HuH-7.5 (cell line): Measurements from ENCODE around the gene HSPA12A.

Experiments
- DNase-seq: peaks from one replicate; pipeline ENCODE4 v3.0.0; 2011; ENCODE audit warnings: low spot score

Gene HSPA12A

DNA sequence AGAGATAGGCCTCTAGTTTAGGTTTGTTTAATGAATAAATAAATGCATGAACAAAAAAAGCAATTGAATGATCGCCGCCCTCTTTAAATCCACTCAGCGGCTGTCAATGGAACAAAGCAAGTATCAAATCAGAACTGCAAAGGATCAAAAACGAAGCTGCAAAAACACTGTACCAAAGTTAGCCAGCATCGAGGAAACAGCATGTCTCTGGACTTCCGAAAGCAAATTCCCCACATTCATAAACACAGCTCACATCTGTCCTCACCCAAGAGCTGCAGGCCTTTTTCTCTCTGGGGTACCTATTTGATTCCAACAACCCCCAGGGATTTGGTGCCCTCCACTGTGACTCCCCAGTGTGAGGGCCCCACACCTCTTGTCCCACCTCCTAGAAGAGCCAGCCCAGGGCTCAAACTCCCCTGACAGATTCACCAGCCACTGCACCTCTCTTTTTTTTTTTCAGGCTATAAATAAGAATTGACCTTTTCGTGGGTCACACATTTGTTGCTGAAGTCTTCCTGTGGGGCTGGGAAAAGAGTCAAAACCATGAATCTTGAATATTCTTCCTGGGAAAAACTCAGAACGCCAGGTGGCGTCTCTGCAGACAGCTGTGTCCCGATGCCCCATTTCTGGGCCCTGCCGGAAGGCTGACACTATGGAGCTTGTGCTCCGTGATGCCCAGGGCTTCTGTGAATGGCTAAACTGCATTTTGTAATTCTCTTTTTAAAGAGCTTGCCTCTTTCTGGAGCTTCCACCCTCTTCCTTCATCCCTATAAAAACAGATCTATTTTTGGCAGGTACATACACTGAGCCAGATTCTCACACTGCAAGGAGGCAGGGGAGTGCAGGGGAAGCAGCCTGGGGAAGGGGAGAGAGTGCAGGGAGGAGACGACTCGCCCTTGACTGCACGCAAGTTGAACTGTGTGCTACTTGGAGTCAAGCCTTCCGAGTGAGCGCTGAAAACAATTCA, 51.7 kb downstream of the HSPA12A start:
- peak; percentile 29 for DNase-seq

DNA sequence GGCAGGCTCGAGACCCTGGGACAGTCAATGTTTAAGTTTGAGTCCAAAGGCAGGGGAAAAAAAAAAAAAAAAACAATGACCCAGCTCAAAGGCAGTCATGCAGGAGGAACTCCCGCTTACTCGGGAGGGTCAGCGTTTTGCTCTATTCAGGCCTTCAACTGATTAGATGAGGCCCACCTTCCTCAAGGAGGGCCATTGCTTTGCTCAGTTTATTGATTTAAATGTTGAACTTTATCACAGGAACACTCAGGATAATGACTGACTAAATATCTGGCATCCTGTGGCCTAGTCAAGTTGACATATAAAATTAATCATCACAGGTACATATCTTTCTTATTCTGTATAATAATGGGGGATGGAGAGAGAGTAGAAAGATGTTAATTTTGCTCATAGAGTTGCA, 52.6 kb downstream of the HSPA12A start:
- no peak for DNase-seq

DNA sequence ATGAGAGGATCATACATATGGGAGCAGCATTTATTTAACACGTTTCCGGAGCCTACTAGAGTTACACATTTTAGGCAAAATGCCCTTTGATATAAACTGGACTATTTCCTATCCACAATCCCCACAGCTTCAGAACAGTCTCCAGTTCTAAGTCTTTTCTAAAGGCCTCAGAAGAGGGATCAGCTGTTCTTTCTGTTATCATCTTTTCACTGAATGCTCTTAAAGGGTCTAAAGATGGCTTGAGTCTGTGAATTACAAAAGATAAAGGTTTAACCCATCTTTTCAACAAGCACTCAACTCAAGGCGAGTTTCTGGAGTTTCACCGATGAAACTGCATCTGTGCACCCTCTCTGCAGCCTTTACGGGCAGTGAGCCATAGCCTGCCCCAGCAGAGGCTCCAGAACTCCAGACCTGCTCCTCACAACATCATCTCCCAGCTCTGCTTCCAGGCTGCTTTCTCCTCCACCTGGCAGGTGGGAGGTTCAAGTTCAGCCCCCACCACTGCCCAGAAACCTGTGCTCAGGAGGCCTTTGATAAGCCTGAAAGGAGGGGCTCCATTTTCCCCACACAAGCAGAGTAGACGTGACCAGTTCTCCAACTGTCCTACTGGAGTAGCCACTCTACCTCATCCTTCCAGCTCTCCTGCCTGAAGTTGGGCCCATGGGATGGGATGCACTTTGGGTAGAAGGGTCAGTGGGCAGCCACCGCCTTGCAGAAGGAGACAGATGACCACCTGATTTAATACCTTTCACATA, 53.4 kb downstream of the HSPA12A start:
- no peak for DNase-seq

DNA sequence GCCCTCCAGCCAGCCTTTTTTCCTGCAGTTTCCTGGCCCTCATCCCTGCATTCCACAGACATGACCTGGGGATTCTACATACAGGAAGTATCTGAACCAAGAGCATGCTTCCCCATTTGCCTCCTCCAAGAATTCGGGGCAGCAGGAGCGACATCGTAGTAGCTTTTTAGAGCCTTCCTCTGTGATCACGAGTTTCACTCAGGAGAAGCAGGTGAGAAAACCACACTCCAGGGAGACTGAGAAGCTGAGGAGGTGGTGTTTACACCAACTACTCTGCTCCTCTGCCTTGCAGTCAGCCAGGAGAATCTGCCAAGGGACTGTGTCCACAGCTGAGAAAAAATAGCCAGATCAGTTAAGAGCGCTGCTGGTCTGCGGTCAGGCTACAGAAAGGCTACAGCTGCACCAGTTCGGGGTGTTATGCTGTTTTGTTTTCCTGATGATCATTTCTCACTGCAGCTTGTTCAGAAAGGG, 54.1 kb downstream of the HSPA12A start:
- no peak for DNase-seq

DNA sequence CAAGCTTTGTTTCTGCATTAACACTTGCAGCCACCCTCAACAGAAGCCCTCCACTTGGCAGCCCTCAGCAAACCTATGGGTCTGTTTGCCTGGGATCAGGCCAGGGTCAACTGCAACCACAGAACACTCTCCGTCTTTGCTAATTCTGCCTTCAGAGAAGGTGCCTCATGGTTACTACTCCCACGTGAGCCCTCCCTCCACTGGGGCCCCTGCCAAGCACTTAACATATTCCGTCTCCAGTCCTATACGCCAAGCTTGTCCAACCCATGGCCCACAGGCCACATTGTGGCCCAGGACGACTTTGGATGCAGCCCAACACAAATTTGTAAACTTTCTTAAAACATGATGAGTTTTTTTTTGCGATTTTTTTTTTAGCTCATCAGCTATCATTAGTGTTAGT, 54.7 kb downstream of the HSPA12A start:
- DNase-seq = no peak

DNA sequence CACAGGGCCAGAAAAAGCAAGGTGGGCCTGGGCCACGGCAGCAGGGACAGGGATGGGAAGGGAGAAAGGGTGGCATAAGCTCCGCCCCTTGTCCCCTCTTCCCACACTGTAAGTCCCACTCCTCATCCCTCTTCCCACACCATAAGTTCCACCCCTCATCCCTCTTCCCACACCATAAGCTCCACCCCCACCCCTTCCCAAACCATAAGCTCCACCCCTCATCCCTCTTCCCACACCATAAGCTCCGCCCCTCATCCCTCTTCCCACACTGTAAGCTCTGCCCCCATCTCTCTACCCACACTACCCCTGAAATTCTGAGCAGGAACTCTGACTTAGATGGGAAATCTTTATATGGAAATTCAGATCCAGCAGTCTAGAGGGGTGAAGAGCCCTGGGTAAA, 55.7 kb downstream of the HSPA12A start:
- DNase-seq = no peak

DNA sequence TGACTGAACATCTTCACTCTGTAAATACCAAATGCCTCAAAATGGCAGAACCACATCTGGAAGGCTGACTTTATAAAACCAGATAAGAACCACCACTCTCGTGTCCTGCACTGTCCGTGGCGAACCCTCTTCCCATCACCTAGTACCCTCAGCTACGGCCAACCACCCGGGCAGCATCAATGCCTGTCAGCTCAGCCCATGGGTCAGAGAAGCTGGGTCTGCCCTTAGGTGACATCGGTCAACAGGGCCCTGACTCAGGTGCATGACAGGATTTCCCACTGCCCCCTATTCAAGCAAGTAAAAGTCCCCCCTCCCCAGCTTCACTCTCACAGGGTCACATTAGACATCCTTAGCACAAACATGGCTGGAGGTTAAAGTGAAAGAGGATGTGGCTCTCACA, 56.6 kb downstream of the HSPA12A start:
- no peak for DNase-seq

DNA sequence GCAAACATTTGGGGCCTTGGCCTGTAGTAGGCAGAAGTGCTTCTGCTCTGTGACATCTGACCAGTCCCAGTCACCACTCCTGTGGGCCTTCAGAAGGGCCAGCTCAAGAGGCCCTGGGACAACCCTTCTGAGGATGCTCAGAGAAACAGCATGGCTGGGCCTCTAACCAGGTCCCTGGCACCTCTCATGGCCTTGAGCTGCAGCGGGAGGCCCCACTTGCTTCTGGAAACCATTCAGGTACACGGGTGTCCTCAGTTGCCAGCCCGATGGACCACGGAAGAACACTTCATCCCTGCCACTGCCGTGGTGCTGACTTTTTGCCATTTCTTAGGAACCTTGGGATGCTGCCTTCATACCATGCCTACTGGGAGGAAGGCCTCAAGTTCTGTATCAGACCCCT, 57.6 kb downstream of the HSPA12A start:
- DNase-seq = no peak

DNA sequence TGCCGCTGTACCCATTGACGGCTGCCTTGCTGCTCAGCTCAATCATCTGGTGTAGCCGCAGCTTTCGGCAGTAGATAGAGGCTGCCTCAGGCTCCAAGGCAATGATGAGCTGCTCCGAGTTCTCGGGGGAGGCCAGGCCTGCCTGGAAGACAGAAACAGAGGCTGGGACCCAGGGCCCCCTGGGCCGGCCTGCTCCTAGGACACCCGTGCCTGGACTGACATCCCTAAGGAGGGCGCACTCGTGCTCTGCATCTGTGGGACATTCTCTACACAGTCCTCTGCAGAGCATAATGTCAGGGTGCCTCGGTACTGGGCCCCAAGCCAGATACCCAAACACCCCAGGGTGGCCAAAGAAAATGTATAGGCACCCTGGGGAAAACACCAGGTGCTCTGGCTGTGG, 58.5 kb downstream of the HSPA12A start:
- DNase-seq = no peak

DNA sequence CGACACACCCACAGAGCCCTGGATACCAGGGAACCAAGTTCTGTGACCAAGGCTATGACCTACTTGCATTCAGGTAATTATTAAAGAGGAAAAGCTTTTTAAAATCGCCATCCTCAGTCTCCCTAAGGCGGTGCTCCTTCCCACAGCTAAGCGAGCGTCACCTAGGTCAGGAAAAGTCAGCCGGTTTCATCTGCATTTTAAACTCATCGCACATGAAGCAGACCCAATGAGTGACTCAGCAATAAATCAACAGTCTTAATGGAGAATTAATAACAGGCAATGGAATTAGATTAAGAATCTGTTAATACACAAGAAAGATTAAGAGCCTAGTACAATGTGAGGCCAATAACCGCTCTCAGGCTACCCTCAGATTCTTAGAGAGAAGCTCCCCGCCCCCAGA, 59.2 kb downstream of the HSPA12A start:
- no peak for DNase-seq

DNA sequence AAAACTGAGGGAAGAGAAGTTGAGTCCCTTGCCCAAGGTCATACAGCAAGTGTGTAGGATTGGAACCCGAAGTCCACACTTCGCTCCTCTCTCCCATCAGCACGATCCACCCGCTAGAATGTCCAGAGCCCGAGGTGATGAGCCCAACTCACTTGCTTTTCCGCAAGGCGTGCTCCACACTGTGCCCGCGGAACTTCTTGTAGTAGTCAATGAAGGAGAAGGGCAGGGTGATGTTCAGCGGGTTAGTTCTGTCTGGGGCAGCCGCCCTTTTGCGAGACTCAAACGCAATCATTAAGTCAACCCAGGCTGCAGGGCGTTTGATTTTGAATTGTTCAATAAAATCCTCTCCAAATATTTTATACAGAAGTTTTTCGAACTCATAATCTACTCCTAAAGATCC, 63.0 kb downstream of the HSPA12A start:
- no peak for DNase-seq

DNA sequence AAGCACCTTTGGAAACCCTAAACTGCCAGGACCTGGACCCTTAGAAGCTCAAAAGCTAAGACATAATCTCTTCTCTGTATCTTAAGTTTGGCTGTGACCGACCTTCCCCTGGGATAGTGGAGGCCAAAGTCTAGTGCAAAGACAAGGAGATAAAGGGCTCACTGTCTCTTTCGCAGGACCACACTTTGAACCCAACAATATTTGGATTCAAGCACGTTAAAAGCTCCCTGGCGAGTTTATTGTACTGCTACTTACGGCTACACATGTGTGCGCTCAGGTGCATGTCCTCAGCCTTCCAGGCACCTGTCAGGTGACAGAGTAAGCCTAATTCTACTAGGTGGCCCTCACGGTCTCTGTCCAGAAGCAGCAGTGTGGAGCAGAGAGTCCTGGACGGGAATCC, 65.7 kb downstream of the HSPA12A start:
- no peak for DNase-seq

DNA sequence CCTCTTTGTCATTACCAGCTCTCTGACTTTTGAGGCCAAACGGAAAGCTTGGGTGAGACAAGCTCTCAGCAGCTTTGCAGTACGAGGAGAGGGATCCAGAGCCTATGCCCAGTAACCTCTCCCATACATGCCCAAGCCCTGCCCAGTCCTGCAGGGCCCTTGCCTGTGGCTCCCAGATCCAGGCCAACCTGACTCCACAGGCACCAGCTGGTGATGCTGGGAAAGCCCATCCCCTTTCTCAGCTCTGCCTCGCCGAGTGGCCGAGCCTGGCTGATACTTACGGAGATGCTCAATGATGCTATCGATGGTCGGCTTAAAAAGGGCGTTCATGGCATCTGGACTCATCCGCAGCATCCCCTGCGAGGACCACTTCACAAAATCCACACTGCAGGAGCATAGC, 66.2 kb downstream of the HSPA12A start:
- DNase-seq = no peak

DNA sequence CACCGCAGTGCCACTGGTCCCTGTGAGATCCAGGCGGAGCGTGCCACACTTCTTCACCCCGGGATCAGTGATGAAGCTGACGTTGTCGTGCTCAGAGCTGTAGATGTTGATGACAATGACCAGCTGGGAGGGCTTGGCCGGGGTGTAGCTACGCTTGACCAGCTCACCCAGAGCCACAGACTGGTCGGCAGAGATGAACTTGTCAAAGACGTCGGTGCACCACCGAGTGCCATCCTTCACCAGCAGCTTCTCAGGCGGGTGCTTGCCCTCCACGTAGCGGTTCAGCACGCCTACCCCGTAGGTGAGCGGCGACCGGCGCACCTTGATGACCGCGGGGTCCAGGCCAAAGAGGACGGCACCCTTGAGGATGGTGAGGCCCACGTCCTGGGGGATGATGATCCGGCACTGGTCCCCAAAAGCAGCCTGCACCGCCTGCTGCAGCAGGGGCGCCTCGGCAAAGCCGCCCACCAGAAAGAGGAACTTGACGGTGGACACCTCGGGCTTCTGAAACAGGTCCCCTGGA, 67.4 kb downstream of the HSPA12A start:
- no peak for DNase-seq

DNA sequence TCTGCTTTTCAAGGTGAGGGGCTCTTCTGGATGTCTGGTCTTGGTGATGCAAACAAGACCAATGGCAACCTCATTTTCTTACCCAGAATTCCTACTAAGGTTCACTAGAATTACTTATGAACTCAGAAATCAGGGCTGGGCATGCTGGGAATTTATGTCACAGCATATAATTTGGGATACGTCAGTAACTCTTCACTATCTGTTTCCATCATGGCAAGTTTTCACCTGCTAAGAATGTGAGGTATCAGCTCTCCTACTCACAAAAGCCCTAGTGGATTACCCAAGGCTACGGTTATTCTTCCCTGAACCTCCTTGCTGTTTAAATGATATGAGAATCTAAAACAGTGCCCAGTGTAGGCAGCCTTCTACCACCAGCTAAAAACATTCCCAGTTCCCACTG, 68.5 kb downstream of the HSPA12A start:
- DNase-seq = no peak

DNA sequence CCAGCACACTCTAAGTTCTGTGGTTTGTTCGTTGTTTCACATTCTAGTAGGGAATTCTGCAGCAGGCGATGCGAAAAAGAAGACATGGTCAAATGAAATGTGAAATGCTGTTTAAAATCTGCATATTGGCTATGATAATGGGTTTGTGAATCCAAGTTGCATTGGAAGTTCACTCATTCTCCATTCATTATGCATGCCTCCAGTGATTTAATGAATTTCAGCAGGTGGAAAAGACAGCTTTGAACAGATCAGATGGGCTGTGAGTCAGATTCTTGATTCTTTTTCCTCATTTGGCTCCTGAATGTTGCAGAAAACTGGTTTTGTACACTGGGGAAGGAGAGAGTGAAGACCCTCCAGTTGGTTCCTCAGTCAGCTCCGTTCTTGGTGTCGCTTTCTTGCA, 69.5 kb downstream of the HSPA12A start:
- no peak for DNase-seq

DNA sequence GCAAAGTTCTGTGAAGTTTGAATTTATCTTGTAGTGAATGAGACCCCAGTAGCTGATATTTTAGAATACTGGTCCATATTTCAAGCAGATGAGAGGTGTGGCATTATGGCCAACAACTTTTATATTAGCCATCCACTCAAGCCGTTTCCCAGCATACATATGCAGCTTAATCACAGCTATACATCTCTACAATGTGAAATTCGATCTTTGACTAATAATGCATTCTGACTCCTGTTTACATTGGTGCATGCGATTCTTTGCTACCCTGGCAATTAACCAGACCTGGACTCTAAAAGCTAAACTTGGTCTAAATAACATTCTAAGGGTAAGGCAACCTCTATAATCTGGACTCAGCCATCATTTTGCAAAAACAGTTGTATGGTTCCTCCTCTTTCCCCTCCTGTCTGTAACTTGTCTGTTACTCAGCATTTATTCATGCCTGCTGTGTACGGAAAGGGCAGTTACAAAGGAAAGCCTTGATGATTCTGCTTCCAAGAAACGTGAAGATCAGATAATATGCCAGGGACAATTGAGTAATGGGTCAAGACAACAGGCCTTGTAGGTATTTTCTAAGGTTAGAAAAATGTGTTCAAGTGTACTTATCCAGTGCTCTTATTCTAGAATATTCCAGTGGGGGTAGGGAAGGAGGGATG, 71.0 kb downstream of the HSPA12A start:
- no peak for DNase-seq

DNA sequence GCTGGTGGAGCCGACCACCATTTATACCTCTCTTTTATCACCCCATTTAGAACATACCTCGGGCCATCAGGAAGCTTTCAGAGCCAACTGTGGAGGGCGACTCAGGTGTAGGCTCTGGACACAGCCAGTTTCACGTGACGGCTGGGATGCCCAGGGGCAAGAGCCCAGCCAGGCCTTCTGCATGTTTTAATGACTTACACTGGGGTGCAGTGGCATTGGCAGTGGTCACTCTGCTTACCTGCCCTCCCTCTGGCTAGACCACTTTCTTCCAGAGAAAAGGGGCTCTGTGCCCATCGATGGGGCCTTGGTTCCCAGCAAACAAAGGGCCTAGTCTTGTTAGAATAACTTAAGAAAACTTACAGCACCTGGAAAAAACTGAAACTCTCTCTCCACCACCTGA, 71.7 kb downstream of the HSPA12A start:
- no peak for DNase-seq

DNA sequence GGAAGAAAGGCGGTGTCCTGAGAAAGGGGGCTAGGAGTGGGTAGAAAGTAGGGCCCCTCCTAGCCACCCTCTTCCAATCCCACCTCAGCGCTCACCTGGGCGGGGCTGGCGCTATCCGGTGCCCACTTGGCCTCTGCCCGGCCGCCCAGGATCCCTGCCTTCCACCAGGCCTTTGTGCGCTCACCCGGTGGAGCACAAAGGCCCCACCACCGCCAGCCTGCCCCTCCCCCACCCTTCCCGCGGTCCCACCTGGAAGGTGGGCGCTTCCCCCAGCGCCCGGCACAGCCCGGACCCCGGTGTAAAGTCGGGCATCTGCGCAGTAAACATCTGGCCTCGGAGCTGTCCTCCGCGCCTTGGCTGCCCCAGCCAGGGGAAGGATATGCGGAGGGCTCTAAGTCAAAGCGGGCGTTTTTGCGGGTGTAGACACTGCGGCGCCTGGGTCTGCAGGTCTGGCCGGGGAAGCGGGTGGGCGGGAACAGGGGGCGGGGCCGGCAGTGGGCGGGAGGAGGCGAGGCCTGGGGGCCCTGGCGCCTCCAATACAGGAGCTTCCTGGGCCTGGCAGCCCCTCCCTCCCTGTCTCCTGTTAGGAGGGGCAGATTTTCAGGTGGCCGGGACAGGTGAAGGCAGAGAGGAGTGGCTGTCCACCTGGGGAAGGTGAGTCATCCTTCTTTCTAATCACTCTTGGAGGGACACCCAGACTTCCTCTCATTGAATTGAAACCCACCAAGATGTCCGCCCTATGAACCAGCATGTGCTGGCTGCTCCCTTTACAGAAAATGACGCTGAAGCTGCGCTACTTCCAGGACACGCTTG, 72.3 kb downstream of the HSPA12A start:
- no peak for DNase-seq

DNA sequence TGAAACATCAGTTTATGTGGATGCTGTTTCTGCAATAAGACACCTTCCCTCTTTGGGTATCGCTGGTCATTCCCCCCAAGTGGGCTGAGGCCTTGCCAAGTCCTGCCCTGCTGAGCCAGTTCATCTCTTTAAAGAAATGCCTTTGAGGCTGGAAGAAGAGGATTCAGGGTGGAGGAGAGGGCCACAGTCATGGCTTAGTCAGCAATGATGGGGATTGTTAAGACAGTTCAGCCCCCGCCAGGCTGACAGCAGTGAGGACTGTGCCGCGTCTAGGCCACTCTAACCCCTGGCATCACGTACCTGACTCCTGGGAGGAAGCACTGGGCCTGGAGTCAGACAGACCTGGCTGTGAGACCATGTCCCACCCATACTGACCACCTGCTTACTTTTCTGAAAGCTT, 73.3 kb downstream of the HSPA12A start:
- no peak for DNase-seq

DNA sequence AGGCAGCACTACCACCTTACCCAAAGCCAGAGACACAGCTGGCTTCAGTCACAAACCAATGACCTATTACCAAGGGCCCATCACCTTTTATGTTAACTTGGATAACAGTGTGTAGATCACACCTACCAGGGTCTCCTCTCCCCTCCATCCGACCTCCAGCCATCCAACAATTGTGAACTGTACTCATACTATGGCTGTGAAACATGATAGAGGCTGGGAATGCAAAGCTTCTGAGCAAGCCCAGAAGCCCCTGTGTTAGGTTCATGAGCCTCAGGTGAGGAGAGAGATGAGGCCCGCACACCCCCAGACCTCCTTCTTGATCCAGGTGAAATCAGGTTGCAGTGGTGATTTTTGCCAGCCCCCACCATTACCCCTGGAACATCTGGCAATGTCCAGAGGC, 73.9 kb downstream of the HSPA12A start:
- DNase-seq = no peak

DNA sequence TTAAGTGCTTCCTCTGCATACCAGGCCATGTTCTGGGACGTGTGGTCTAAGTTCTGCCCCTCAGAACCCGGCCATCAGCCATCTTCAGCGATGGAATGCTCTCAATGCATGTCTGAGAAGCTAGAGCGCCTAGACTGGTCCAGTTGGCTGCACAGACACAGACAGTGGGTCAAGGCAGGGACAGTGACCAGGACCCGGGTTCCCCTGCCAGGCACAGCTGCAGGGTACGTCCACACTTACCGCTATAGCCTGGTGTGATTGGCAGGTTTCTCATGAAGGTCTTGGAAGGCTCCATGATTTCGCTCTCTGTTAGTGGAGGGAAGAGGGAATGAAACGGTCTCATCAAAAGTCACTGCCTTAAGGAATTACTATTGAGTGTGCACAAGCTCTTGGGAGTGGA, 74.3 kb downstream of the HSPA12A start:
- DNase-seq = no peak
